ENCODE measurements around the gene CLIC4. TPM values are rescaled to one million over a fixed set of nuclear protein-coding genes. Genes with fewer than 3 reads are reported as not detected.

CLIC4 gene
- total RNA-seq: 70.7 and 72.3 TPM in 2 replicates

DNA sequence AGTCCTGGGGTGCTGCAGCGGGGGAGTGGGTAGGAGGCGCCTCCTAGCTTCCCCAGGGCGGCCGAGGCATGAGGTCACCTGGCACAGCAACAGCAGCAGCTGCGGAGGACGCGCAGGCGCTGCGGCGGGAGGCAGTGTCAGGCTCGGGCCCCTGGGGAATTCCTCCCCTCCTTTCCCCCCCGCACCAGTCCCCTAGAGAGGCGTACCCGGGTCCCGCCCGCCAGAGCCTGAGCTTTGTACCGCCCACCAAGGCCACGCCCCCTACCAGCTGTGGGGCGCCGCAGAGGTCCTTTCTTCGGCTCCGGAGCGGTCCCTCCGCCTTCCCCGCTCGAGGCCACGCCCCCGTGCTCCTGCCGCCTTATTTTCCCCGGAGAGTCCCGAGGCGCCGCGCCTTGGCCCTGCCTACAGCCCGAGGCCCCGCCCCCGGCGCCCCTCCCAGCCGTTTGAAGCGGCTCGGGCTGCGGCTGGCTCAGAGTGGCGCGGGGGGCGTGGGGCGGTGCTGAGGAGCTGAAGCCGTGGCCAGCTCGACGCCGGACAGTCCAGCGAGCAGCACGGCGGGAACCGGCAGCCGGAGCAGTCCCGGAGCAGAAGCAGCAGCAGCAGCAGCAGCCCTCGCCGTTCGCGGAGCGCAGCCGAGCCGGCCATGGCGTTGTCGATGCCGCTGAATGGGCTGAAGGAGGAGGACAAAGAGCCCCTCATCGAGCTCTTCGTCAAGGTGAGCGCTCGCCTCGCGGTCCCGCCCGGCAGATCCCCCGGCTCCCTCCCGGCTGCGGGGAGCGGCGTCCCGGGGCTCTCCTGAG, at the start of gene CLIC4:
Gene CLIC4, plus strand, starts transcription at position 537 of the 800 bp plus-strand sequence. Its CDS starts 107 bp downstream, at position 644.

Other genes with a start within 250 kb of the CLIC4 start
- gene RCAN3, start 242.6 kb upstream of the CLIC4 start, total RNA-seq: 13.4 and 20.2 TPM in 2 replicates
- gene NCMAP, start 189.4 kb upstream of the CLIC4 start, total RNA-seq: 0.07 TPM in 1 of 2 replicates, not detected in the other
- 48.9 and 60.9 TPM in 2 replicates for gene SRRM1, start 102.1 kb upstream of the CLIC4 start, total RNA-seq
- 2.2 and 4.6 TPM in 2 replicates for gene RUNX3, start 184.8 kb downstream of the CLIC4 start, total RNA-seq

Data from airway epithelial cell (primary cell).